Prostate gland (tissue), 2 donors: ENCODE measurements around the gene PNPLA7. TPM values are rescaled to one million over a fixed set of nuclear protein-coding genes. Genes with fewer than 3 reads are reported as not detected.
"Not testable (repeated sequence)": the region's sequence is repeated elsewhere in the genome, so short reads cannot be mapped to it uniquely, and the experiment has no call there.

Source experiments
- DNase-seq: peaks from one replicate; pipeline ENCODE4 v3.0.0-alpha.2; 2019; ENCODE audit warnings: low spot score
- H3K27ac ChIP-seq, 2 donors: fragments of 200-600 bp; sonication (generic); 2 replicates each; pipeline ENCODE4 v1.5.1; 2017 to 2019
- H3K27me3 ChIP-seq: fragments of 200-600 bp; sonication (generic); replicated peaks from 2 replicates; pipeline ENCODE4 v1.5.1; 2019; ENCODE audit not compliant: insufficient read depth
- H3K36me3 ChIP-seq, 2 donors: fragments of 200-600 bp; sonication (generic); 1 replicate in 1 of 2; 2 replicates in 1 of 2; pipeline versions ENCODE4 v1.5.1 to v1.8.1; 2017 to 2019
- H3K4me1 ChIP-seq: fragments of 200-600 bp; sonication (generic); replicated peaks from 2 replicates; pipeline ENCODE4 v1.5.1; 2019
- H3K4me3 ChIP-seq, 2 donors: fragments of 200-600 bp; sonication (generic); 2 replicates each; pipeline ENCODE4 v1.5.1; 2017 to 2019
- H3K9me3 ChIP-seq: fragments of 200-600 bp; sonication (generic); 2 replicates; pipeline ENCODE4 v1.5.1; 2017
- CTCF ChIP-seq, 4 experiments: fragments of 200-600 bp in 2 of 4; fragments of 450-650 bp in 2 of 4; sonication (generic) in 2 of 4; IDR thresholded peaks; 1 replicate in 3 of 4; 2 replicates in 1 of 4; pipeline ENCODE4 v1.5.1; 2016 to 2019; ENCODE audit warnings: antibody characterized with exemption in 4 of 4, mild to moderate bottlenecking in 2 of 4, moderate library complexity in 2 of 4
- POLR2A ChIP-seq: fragments of 450-650 bp; IDR thresholded peaks from one replicate; pipeline ENCODE4 v1.6.1; 2016; ENCODE audit warnings: antibody characterized with exemption, mild to moderate bottlenecking
- POLR2AphosphoS5 ChIP-seq: sonication (generic); formaldehyde crosslinking; IDR thresholded peaks from one replicate; pipeline ENCODE4 v1.6.1; 2017; ENCODE audit warnings: antibody characterized with exemption
- WGBS: methylation state at CpG from one replicate; pipeline ENCODE4 v1.1.5; 2018; 5-methylcytosine and 5-hydroxymethylcytosine counted together
- intact Hi-C: fragments of 100-400 bp; cut with DNase I; formaldehyde crosslinking; loops from one replicate; pipeline ENCODE4 v1.14.2; 2022
- total RNA-seq, 2 donors: library from RNA; depleted of rRNA; stranded (reverse); fragments of >200 nt; gene quantifications; one replicate each; pipeline ENCODE4 v1.1.0, GENCODE V29; 2016

Gene PNPLA7
- total RNA-seq, 2 donors from 2014 or later: 34.2 to 64.3 TPM

DNA sequence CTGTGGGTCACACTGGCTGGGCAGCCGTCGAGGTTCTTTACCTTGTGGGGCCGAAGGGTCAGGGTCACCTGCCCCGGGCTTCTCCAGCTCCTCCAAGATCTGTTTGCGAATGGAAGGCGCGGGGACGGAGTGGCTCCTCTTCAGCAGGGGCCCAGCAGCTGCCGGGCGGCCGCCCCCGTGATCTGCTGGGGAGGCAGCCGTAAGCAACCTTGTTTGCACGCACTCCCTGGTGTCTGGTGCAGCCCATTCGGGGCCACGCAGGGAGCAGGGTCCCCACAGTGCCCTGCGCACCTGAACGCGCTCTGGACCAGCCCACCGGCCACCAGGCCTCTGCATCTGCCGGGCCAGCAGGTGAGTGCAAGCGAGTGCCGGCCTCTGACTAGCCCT is 34.9 kb downstream of the PNPLA7 start:
- Histone ChIP-seq H3K4me1 (no peaks in the 10 kb centered on the region), H3K27ac (no peak overlapping the region), H3K36me3 (no peaks in the 10 kb centered on the region), H3K4me3 (no peak overlapping the region), H3K27me3 (no peaks in the 10 kb centered on the region), H3K9me3 (no peaks in the 10 kb centered on the region)
- intact Hi-C loops: no loop called here
- WGBS: 83% methylated on average over 23 of the region's 23 CpGs
- TF ChIP-seq CTCF (IDR thresholded peaks at IDR 0.05) (no peak), POLR2AphosphoS5 (no peak), POLR2A (no peak)
- DNase-seq: no peak

GRCh38 chr9:137514691-137515337 is 35.4 kb downstream of the PNPLA7 start:
- Histone ChIP-seq H3K27me3 (no peaks in the 10 kb centered on the region), H3K9me3 (no peaks in the 10 kb centered on the region), H3K4me3 (no peak overlapping the region), H3K27ac (no peak overlapping the region), H3K4me1 (no peaks in the 10 kb centered on the region), H3K36me3 (no peaks in the 10 kb centered on the region)
- 83% methylated on average over 22 of the region's 30 CpGs for WGBS
- intact Hi-C loops: no loop called here
- no peak for DNase-seq
- TF ChIP-seq POLR2A: no peak
- TF ChIP-seq CTCF (IDR thresholded peaks at IDR 0.05): no peak
- no peak for TF ChIP-seq POLR2AphosphoS5

DNA sequence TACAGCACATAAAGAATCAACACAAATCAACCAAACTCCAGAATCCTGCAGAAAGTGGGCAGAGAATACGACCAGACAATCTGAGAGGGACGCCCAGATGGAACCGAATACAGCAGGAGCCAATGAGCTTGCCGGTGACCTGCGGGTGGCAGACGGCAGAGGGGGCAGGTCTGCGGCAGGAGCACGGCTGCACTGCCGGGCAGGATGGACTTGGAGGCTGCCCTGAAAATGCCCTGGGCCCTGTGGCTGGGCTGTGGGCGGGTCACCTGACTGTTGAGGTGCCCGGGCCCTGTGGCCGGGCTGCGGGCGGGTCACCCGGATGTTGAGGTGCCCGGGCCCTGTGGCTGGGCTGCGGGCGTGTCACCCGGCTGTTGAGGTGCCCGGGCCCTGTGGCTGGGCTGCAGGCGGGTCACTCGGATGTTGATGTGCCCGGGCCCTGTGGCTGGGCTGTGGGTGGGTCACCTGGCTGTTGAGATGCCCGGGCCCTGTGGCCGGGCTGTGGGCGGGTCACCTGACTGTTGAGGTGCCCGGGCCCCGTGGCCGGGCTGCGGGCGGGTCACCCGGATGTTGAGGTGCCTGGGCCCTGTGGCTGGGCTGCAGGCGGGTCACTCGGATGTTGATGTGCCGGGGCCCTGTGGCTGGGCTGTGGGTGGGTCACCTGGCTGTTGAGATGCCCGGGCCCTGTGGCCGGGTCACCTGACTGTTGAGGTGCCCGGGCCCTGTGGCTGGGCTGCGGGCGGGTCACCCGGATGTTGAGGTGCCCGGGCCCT is 36.2 kb downstream of the PNPLA7 start:
- H3K27me3 ChIP-seq, H3K4me1 ChIP-seq, DNase-seq, H3K27ac ChIP-seq, intact Hi-C loops, H3K4me3 ChIP-seq, H3K9me3 ChIP-seq, H3K36me3 ChIP-seq: not testable (repeated sequence)
- 88% methylated on average over 37 of the region's 42 CpGs for WGBS

DNA sequence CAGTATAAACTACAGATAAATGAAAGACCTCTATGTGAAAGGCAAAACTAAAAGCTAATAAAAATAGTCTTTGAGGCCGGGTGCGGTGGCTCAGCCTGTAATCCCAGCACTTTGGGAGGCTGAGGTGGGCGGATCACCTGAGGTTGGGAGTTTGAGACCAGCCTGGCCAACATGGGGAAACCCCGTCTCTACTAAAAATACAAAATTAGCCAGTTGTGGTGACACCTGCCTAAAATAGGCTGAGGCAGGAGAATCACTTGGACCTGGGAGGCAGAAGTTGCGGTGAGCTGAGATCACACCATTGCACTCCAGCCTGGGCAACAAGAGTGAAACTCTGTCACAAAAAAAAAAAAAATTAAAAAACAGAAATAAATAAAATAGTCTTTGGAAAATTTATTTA is 37.1 kb downstream of the PNPLA7 start:
- H3K4me1 ChIP-seq, H3K9me3 ChIP-seq, H3K4me3 ChIP-seq, H3K27me3 ChIP-seq, intact Hi-C loops, H3K27ac ChIP-seq, H3K36me3 ChIP-seq, DNase-seq: not testable (repeated sequence)
- WGBS: 85% methylated on average over 5 of the region's 5 CpGs

DNA sequence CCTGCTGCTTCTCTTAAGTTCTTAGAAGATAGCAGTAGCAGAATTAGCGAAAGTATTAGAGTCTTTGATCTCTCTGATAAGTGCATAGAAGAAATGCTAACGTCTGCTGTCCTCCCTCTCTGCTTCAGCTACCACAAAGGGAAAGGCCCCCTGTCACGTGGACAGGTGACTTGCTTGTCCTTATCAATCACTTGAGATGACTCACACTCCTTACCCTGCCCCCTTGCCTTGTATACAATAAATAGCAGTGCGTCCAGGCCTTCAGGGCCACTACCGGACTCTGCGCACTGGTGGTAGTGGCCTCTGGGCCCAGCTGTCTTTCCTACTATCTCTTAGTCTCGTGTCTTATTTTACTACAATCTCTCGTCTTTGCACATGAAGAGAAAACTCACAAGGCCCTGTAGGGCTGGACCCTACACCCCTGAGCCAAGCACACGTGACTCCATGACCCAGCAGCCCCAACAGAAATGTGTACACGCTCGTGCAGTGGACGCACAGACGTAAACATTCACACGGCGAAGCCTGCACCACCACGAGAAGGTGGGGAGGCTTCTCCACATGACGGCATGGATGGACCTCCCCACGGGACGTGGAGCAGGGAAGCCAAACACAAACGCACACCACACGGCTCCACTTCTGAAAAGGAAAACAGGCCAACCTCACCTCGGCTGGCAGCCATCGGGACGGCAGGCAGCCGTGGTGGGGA is 38.3 kb downstream of the PNPLA7 start:
- no peak for DNase-seq
- H3K4me1 ChIP-seq: no peaks in the 10 kb centered on the region
- no peaks in the 10 kb centered on the region for H3K27me3 ChIP-seq
- H3K36me3 ChIP-seq: no peaks in the 10 kb centered on the region
- intact Hi-C loops: no loop called here
- H3K9me3 ChIP-seq: no peaks in the 10 kb centered on the region
- no peak for TF ChIP-seq POLR2A
- no peak for TF ChIP-seq POLR2AphosphoS5
- no peak for TF ChIP-seq CTCF (IDR thresholded peaks at IDR 0.05)
- H3K4me3 ChIP-seq: no peak overlapping the region
- WGBS: 83% methylated on average over 25 of the region's 25 CpGs
- H3K27ac ChIP-seq: no peak overlapping the region

DNA sequence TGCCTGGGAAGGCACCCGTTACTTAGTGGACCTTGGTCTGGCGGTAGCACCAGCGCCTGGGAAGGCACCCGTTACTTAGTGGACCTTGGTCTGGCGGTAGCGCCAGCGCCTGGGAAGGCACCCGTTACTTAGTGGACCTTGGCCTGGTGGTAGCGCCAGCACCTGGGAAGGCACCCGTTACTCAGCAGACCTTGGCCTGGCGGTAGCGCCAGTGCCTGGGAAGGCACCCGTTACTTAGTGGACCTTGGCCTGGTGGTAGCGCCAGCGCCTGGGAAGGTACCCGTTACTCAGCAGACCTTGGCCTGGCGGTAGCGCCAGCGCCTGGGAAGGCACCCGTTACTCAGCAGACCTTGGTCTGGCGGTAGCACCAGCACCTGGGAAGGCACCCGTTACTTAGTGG is 39.1 kb downstream of the PNPLA7 start:
- H3K36me3 ChIP-seq, DNase-seq, H3K27me3 ChIP-seq, H3K4me1 ChIP-seq, intact Hi-C loops, H3K4me3 ChIP-seq, H3K9me3 ChIP-seq, H3K27ac ChIP-seq: not testable (repeated sequence)
- WGBS: 96% methylated on average over 16 of the region's 22 CpGs
